A673 (cell line): ENCODE measurements around the gene GNG11. TPM values are rescaled to one million over a fixed set of nuclear protein-coding genes. Genes with fewer than 3 reads are reported as not detected.
A peak's percentile ranks its signal among the peaks of the same experiment; 100 is the strongest.
"Not testable (repeated sequence)": the region's sequence is repeated elsewhere in the genome, so short reads cannot be mapped to it uniquely, and the experiment has no call there.

Source experiments
- BruUV-seq: library from RNA; stranded (reverse); fragments of 400-500 nt; replicated peaks from 2 replicates; lab custom pipeline; 2021; lab: Mats Ljungman, UMichigan
- CTCF ChIA-PET: fragments of 300-600 bp; sonication (Branson Sonifier 250); formaldehyde crosslinking; loops from one replicate; lab custom pipeline; 2022; ENCODE audit warnings: antibody characterized with exemption; lab: Charles Lee
- POLR2A ChIA-PET: fragments of 300-600 bp; sonication (Branson Sonifier 250); formaldehyde crosslinking; loops from one replicate; lab custom pipeline; 2022; ENCODE audit warnings: antibody characterized with exemption; ENCODE audit not compliant: low non-redundant PET; lab: Charles Lee
- DNase-seq: peaks from one replicate; pipeline ENCODE4 v3.0.0-alpha.2; 2015; ENCODE audit warnings: low spot score
- H3K27ac ChIP-seq: fragments of 200-600 bp; sonication (generic); 2 replicates; pipeline ENCODE4 v1.5.1; 2016; ENCODE audit warnings: mixed run types, low read depth, mild to moderate bottlenecking, mixed read lengths, antibody characterized with exemption, low read length; ENCODE audit not compliant: poor library complexity, severe bottlenecking
- H3K27me3 ChIP-seq: fragments of 200-600 bp; sonication (generic); replicated peaks from 2 replicates; pipeline ENCODE4 v1.6.1; 2017; ENCODE audit warnings: mixed run types, low read depth, mild to moderate bottlenecking, mixed read lengths, antibody characterized with exemption, low read length; ENCODE audit not compliant: insufficient read depth, poor library complexity
- H3K36me3 ChIP-seq: fragments of 200-600 bp; sonication (generic); 2 replicates; pipeline ENCODE4 v1.6.1; 2016; ENCODE audit warnings: mixed run types, mild to moderate bottlenecking, mixed read lengths, antibody characterized with exemption, low read length; ENCODE audit not compliant: insufficient read depth, poor library complexity, severe bottlenecking
- H3K4me1 ChIP-seq: fragments of 200-600 bp; sonication (generic); 2 replicates; pipeline ENCODE4 v1.6.1; 2017; ENCODE audit warnings: mixed run types, mild to moderate bottlenecking, mixed read lengths, antibody characterized with exemption, low read length; ENCODE audit not compliant: insufficient read depth, poor library complexity, severe bottlenecking
- H3K4me3 ChIP-seq: fragments of 200-600 bp; sonication (generic); 2 replicates; pipeline ENCODE4 v1.5.1; 2016; ENCODE audit warnings: low read depth, mixed run types, mild to moderate bottlenecking, mixed read lengths, low read length; ENCODE audit not compliant: poor library complexity, severe bottlenecking
- H3K9me3 ChIP-seq: fragments of 200-600 bp; sonication (generic); 2 replicates; pipeline ENCODE4 v1.6.1; 2016; ENCODE audit warnings: mixed run types, low read depth, mild to moderate bottlenecking, mixed read lengths, antibody characterized with exemption, low read length; ENCODE audit not compliant: poor library complexity, severe bottlenecking
- CTCF ChIP-seq: fragments of 300-800, 200-600 bp; sonication (generic); conservative IDR thresholded peaks from 2 replicates; pipeline ENCODE4 v1.5.1; 2017; ENCODE audit warnings: low read depth, mild to moderate bottlenecking, antibody characterized with exemption, low read length, moderate library complexity, mixed read lengths
- EZH2 ChIP-seq: fragments of 200-600 bp; sonication (generic); IDR thresholded peaks from 2 replicates; pipeline ENCODE4 v1.6.1; 2017; ENCODE audit warnings: borderline replicate concordance, low read depth, mild to moderate bottlenecking, mixed read lengths, antibody characterized with exemption, low read length; ENCODE audit not compliant: poor library complexity, severe bottlenecking
- intact Hi-C: fragments of 100-400 bp; cut with micrococcal nuclease; formaldehyde crosslinking; loops from one replicate; pipeline ENCODE4 v1.10.0; 2022; ENCODE audit not compliant: unreplicated experiment
- total RNA-seq: library from RNA; stranded (reverse); gene quantifications from 2 replicates; pipeline ENCODE4 v1.2.3, GENCODE V29; 2021

Gene GNG11
- total RNA-seq, 1 experiment from 2014 or later: 14.3 TPM

- Histone ChIP-seq H3K27me3 (no peaks in the 10 kb centered on the region), H3K27ac (peak overlapping the region; percentile 9), H3K9me3 (no peaks in the 10 kb centered on the region), H3K4me1 (peaks cover 17% of the 10 kb centered on the region), H3K36me3 (no peaks in the 10 kb centered on the region), H3K4me3 (no peak overlapping the region)
- intact Hi-C loops: no loop called here
- ChIA-PET POLR2A (no interaction called here), CTCF (interaction anchor here (0.6 kb wide), 3 partner anchors 217 to 541 kb away, joined by 3 read pairs; no protein-coding TSS in a partner anchor)
- no TSS peak for BruUV-seq
- peak; percentile 61 for DNase-seq
- no peak for TF ChIP-seq EZH2
- TF ChIP-seq CTCF: no peak
Measured at GRCh38 chr7:93913197-93913596, 8.3 kb upstream of the GNG11 start.

DNA sequence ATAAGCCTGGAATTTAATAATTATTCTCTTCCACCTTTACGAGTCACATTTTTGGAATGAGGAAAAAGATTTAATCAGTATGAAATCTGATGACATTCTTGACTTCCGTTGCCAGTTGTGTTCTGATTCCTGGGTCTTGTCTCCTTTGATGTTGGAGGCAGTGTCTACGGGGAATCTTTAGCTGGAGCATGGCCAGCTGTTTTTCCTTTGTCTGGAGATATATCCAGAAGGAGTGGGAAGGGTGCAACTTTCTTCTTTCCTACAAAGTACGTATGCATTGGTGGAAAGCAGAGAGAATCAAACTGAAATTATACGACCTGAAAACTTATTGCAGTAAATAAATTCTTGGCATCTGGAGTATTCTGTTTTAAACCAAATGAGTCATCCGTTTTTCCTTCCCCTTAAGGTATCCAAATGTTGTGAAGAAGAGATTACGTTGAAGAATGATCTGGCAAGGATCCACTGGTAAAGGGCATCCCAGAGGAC, 6.9 kb upstream of the GNG11 start:
- peak; percentile 51 for DNase-seq
- BruUV-seq: no TSS peak
- Histone ChIP-seq H3K4me3 (no peak overlapping the region), H3K27ac (no peak overlapping the region), H3K36me3 (no peaks in the 10 kb centered on the region), H3K4me1 (peaks cover 17% of the 10 kb centered on the region), H3K27me3 (no peaks in the 10 kb centered on the region), H3K9me3 (no peaks in the 10 kb centered on the region)
- POLR2A ChIA-PET: no interaction called here
- no peak for TF ChIP-seq CTCF
- TF ChIP-seq EZH2: no peak
- intact Hi-C loops: no loop called here
- CTCF ChIA-PET: no interaction called here

- CTCF ChIA-PET, BruUV-seq, H3K36me3 ChIP-seq, POLR2A ChIA-PET, DNase-seq, H3K4me3 ChIP-seq, H3K9me3 ChIP-seq, H3K27ac ChIP-seq, intact Hi-C loops, H3K27me3 ChIP-seq: not testable (repeated sequence)
- peaks cover 12% of the 10 kb centered on the region for H3K4me1 ChIP-seq
Measured at GRCh38 chr7:93915206-93915842, 6.2 kb upstream of the GNG11 start.

- H3K4me3 ChIP-seq, H3K9me3 ChIP-seq, H3K27ac ChIP-seq, DNase-seq, H3K27me3 ChIP-seq, H3K36me3 ChIP-seq, BruUV-seq, CTCF ChIA-PET, POLR2A ChIA-PET, intact Hi-C loops: not testable (repeated sequence)
- peaks cover 12% of the 10 kb centered on the region for H3K4me1 ChIP-seq
Measured at GRCh38 chr7:93915888-93916287, 5.6 kb upstream of the GNG11 start.

DNA sequence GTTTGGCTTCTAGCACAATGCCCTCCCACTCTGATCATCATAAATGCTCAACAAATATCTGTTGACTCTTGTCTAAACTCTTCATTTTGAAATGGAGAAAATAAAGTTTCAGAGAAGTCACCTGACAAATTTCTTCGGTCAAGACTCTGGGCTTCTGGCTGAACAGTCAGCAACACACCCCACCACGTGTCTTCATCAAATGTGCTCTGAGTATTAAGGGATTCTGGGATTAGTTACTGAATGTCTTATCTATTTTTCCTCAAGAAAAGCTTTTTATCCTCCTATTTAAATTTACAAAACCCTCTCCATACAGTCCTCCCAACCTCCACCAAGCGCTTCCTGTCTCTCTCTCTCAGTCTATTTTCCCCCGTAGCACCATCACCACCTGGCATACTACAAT, 5.2 kb upstream of the GNG11 start:
- H3K36me3 ChIP-seq, H3K4me3 ChIP-seq, H3K27me3 ChIP-seq, H3K9me3 ChIP-seq, POLR2A ChIA-PET, CTCF ChIA-PET, DNase-seq, BruUV-seq, H3K27ac ChIP-seq, intact Hi-C loops: not testable (repeated sequence)
- peaks cover 16% of the 10 kb centered on the region for H3K4me1 ChIP-seq
